K562 (cell line): ENCODE results near the gene FETUB. TPM values are rescaled to one million over a fixed set of nuclear protein-coding genes. Genes with fewer than 3 reads are reported as not detected.

ENCODE experiments used
- ARID1B ChIP-seq: fragments of 450-650 bp; IDR thresholded peaks from 2 replicates; pipeline ENCODE4 v1.6.1; 2016; ENCODE audit warnings: antibody characterized with exemption, mild to moderate bottlenecking, inconsistent platforms
- DPF2 ChIP-seq: fragments of 450-650 bp; IDR thresholded peaks from 2 replicates; pipeline ENCODE4 v1.6.1; 2016
- EGR1 ChIP-seq: fragments of 450-650 bp; conservative IDR thresholded peaks from 2 replicates; pipeline ENCODE4 v1.6.1; 2017; ENCODE audit warnings: mild to moderate bottlenecking
- HCFC1 ChIP-seq: IDR thresholded peaks from 2 replicates; pipeline ENCODE4 v1.6.1; 2012; ENCODE audit warnings: low read depth, low read length, improper control_type of control experiment
- HNRNPUL1 ChIP-seq: fragments of 200-400 bp; formaldehyde crosslinking; IDR thresholded peaks from 2 replicates; pipeline ENCODE4 v1.6.1; 2017; ENCODE audit warnings: low read length
- KAT8 ChIP-seq: fragments of 450-650 bp; IDR thresholded peaks from 2 replicates; pipeline ENCODE4 v1.6.1; 2016; ENCODE audit warnings: low read depth, mild to moderate bottlenecking
- NCOR1 ChIP-seq: fragments of 450-650 bp; IDR thresholded peaks from 2 replicates; pipeline ENCODE4 v1.6.1; 2016; ENCODE audit warnings: mild to moderate bottlenecking, moderate library complexity
- SRSF7 ChIP-seq: fragments of 200-400 bp; formaldehyde crosslinking; optimal IDR thresholded peaks from 2 replicates; pipeline ENCODE3; 2017; ENCODE audit warnings: mild to moderate bottlenecking, low read depth, low read length
- YBX1 ChIP-seq: fragments of 450-650 bp; IDR thresholded peaks from 2 replicates; pipeline ENCODE4 v1.7.1; 2016; ENCODE audit warnings: mild to moderate bottlenecking
- ZBTB17 ChIP-seq: fragments of 450-650 bp; formaldehyde crosslinking; IDR thresholded peaks from 2 replicates; pipeline ENCODE4 v1.4.0; 2020; ENCODE audit warnings: mild to moderate bottlenecking
- ZNF121 ChIP-seq: sonication (generic); formaldehyde crosslinking; conservative IDR thresholded peaks from 2 replicates; pipeline ENCODE4 v1.8.0; 2022; ENCODE audit warnings: missing genetic modification reagents
- ZNF766 ChIP-seq: fragments of 200-800 bp; sonication (Bioruptor generic); conservative IDR thresholded peaks from 2 replicates; pipeline ENCODE4 v1.6.1; 2016; ENCODE audit warnings: missing genetic modification characterization, missing compliant biosample characterization
- polyA plus RNA-seq, 8 experiments: library from polyadenylated mRNA; depleted of rRNA in 4 of 8; stranded (reverse) in 5 of 8; unstranded in 3 of 8; fragments of >200 nt; fragmentation: Nextera tagmentation in 2 of 8; fragmentation: Illumina TruSeq in 1 of 8; extraction: Ambion mirVana in 2 of 8; extraction: Trizol in 1 of 8; gene quantifications; 2 replicates each; pipeline versions ENCODE4 v1.2.1 to v1.2.3, GENCODE V29; 2011 to 2014; ENCODE audit warnings: inconsistent platforms in 1 of 8, missing spikeins in 1 of 8
- total RNA-seq, 7 experiments: library from RNA; depleted of rRNA in 6 of 7; stranded (reverse); fragments of >200 nt in 6 of 7; fragmentation: Illumina TruSeq in 2 of 7; extraction: Trizol in 2 of 7; gene quantifications; 2 replicates each; pipeline versions ENCODE4 v1.2.1 to v1.2.3, GENCODE V29; 2011 to 2021; ENCODE audit warnings: low replicate concordance in 1 of 7
- TF ChIP-seq, protein P1 (sequence below): fragments of 250-450 bp; sonication (Bioruptor Pico); IDR thresholded peaks from 2 replicates; pipeline ENCODE4 v1.6.1; 2021; ENCODE audit warnings: mild to moderate bottlenecking
- TF ChIP-seq, protein P2 (sequence below): sonication (generic); formaldehyde crosslinking; IDR thresholded peaks from 2 replicates; pipeline ENCODE4 v1.8.1; 2023; ENCODE audit warnings: mild to moderate bottlenecking, missing genetic modification reagents
- TF ChIP-seq, protein P3 (sequence below), 2 experiments: fragments of 450-650 bp; formaldehyde crosslinking in 1 of 2; IDR thresholded peaks; 2 replicates each; pipeline versions ENCODE4 v1.4.0 to v1.6.1; 2014 to 2020; ENCODE audit warnings: mild to moderate bottlenecking in 2 of 2, borderline replicate concordance in 1 of 2, low read depth in 1 of 2
- TF ChIP-seq, protein P4 (sequence below): sonication (generic); formaldehyde crosslinking; IDR thresholded peaks from 2 replicates; pipeline ENCODE4 v1.8.0; 2022; ENCODE audit warnings: mild to moderate bottlenecking, missing genetic modification reagents, borderline replicate concordance

FETUB gene
- total and polyA plus RNA-seq, 9 of the 15 experiments (the other 6 are each of a cell fraction or from before 2014, with no cell fraction given), result not detected

DNA sequence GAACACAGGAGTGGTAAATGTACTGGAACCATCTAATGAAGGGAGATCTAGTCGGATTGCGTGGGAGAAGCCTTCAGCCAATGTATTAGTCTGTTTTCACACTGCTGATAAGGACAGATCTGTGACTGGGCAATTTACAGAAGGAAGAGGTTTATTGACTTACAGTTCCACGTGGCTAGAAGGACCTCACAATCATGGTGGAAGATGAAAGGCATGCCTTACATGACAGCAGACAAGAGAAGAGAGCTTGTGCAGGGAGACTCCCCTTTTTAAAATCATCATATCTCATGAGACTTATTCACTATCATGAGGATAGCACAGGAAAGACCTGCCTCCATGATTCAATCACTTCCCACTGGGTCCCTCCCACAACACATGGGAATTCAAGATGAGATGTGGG lies 42.6 kb downstream of the FETUB start (continued):
- TF ChIP-seq ARID1B (peak; percentile 36; the same call in 1 of the 2 replicates), ZBTB17 (CRISPR knock-in tag) (no peak), ZNF766 (CRISPR knock-in tag) (peak; percentile 99), DPF2 (0 out of 2 replicates have a peak, but pooled peaks have one; percentile 18), YBX1 (no peak), NCOR1 (no peak), SRSF7 (no peak), HNRNPUL1 (no peak), KAT8 (no peak), ZNF121 (CRISPR knock-in tag) (no peak), EGR1 (peak; percentile 30), HCFC1 (no peak)
- TF ChIP-seq, protein P1, sequence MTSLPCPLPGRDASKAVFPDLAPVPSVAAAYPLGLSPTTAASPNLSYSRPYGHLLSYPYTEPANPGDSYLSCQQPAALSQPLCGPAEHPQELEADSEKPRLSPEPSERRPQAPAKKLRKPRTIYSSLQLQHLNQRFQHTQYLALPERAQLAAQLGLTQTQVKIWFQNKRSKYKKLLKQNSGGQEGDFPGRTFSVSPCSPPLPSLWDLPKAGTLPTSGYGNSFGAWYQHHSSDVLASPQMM, result no peak
- TF ChIP-seq, protein P2, sequence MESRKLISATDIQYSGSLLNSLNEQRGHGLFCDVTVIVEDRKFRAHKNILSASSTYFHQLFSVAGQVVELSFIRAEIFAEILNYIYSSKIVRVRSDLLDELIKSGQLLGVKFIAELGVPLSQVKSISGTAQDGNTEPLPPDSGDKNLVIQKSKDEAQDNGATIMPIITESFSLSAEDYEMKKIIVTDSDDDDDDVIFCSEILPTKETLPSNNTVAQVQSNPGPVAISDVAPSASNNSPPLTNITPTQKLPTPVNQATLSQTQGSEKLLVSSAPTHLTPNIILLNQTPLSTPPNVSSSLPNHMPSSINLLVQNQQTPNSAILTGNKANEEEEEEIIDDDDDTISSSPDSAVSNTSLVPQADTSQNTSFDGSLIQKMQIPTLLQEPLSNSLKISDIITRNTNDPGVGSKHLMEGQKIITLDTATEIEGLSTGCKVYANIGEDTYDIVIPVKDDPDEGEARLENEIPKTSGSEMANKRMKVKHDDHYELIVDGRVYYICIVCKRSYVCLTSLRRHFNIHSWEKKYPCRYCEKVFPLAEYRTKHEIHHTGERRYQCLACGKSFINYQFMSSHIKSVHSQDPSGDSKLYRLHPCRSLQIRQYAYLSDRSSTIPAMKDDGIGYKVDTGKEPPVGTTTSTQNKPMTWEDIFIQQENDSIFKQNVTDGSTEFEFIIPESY, result no peak
- TF ChIP-seq, protein P3, sequence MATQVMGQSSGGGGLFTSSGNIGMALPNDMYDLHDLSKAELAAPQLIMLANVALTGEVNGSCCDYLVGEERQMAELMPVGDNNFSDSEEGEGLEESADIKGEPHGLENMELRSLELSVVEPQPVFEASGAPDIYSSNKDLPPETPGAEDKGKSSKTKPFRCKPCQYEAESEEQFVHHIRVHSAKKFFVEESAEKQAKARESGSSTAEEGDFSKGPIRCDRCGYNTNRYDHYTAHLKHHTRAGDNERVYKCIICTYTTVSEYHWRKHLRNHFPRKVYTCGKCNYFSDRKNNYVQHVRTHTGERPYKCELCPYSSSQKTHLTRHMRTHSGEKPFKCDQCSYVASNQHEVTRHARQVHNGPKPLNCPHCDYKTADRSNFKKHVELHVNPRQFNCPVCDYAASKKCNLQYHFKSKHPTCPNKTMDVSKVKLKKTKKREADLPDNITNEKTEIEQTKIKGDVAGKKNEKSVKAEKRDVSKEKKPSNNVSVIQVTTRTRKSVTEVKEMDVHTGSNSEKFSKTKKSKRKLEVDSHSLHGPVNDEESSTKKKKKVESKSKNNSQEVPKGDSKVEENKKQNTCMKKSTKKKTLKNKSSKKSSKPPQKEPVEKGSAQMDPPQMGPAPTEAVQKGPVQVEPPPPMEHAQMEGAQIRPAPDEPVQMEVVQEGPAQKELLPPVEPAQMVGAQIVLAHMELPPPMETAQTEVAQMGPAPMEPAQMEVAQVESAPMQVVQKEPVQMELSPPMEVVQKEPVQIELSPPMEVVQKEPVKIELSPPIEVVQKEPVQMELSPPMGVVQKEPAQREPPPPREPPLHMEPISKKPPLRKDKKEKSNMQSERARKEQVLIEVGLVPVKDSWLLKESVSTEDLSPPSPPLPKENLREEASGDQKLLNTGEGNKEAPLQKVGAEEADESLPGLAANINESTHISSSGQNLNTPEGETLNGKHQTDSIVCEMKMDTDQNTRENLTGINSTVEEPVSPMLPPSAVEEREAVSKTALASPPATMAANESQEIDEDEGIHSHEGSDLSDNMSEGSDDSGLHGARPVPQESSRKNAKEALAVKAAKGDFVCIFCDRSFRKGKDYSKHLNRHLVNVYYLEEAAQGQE (IDR thresholded peaks at IDR 0.05; ENCODE audit: borderline replicate concordance), result no peak
- TF ChIP-seq, protein P3 (CRISPR knock-in tag; IDR thresholded peaks at IDR 0.05; ENCODE audit: low read depth), result no peak
- TF ChIP-seq, protein P4, sequence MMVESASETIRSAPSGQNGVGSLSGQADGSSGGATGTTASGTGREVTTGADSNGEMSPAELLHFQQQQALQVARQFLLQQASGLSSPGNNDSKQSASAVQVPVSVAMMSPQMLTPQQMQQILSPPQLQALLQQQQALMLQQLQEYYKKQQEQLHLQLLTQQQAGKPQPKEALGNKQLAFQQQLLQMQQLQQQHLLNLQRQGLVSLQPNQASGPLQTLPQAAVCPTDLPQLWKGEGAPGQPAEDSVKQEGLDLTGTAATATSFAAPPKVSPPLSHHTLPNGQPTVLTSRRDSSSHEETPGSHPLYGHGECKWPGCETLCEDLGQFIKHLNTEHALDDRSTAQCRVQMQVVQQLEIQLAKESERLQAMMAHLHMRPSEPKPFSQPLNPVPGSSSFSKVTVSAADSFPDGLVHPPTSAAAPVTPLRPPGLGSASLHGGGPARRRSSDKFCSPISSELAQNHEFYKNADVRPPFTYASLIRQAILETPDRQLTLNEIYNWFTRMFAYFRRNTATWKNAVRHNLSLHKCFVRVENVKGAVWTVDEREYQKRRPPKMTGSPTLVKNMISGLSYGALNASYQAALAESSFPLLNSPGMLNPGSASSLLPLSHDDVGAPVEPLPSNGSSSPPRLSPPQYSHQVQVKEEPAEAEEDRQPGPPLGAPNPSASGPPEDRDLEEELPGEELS (CRISPR knock-in tag), result no peak
